Nephron progenitor cell (in vitro differentiated cells): Measurements from ENCODE around the gene EVA1C.

Source experiments
- DNase-seq: peaks from one replicate; pipeline ENCODE4 v3.0.0; 2021
- H3K27ac Mint-ChIP-seq: 2 replicates; pipeline ENCODE4 v1.8.0; 2021; ENCODE audit warnings: mild to moderate bottlenecking, moderate library complexity, mixed read lengths
- H3K27me3 Mint-ChIP-seq: 2 replicates; pipeline ENCODE4 v1.8.0; 2021; ENCODE audit warnings: mild to moderate bottlenecking, low read depth, mixed read lengths; ENCODE audit not compliant: poor library complexity
- H3K36me3 Mint-ChIP-seq: 2 replicates; pipeline ENCODE4 v1.8.0; 2021; ENCODE audit warnings: low read depth, mixed read lengths
- H3K4me1 Mint-ChIP-seq: 2 replicates; pipeline ENCODE4 v1.8.0; 2021; ENCODE audit warnings: mixed read lengths
- H3K4me3 Mint-ChIP-seq: 2 replicates; pipeline ENCODE4 v1.8.0; 2021; ENCODE audit warnings: mild to moderate bottlenecking, moderate library complexity, mixed read lengths
- H3K9me3 Mint-ChIP-seq: 2 replicates; pipeline ENCODE4 v1.8.0; 2021; ENCODE audit warnings: mild to moderate bottlenecking, moderate library complexity, mixed read lengths
- CTCF ChIP-seq: fragments of 200-600 bp; sonication (generic); IDR thresholded peaks from 2 replicates; pipeline ENCODE4 v1.5.0; 2021; ENCODE audit warnings: antibody characterized with exemption

EVA1C gene

GRCh38 chr21:32393677-32394001 lies 18.9 kb upstream of the EVA1C start:
- no peak for TF ChIP-seq CTCF
- H3K27me3 Mint-ChIP-seq, result peaks cover 38% of the 10 kb centered on the region
- no peak for DNase-seq
- peaks cover 41% of the 10 kb centered on the region for H3K9me3 Mint-ChIP-seq
- H3K4me3 Mint-ChIP-seq, result peak overlapping the region; percentile 92
- H3K36me3 Mint-ChIP-seq, result peaks cover 21% of the 10 kb centered on the region
- peaks cover 11% of the 10 kb centered on the region for H3K4me1 Mint-ChIP-seq
- H3K27ac Mint-ChIP-seq, result no peak overlapping the region

- peaks cover 38% of the 10 kb centered on the region for H3K27me3 Mint-ChIP-seq
- H3K27ac Mint-ChIP-seq, result no peak overlapping the region
- no peaks in the 10 kb centered on the region for H3K4me1 Mint-ChIP-seq
- H3K9me3 Mint-ChIP-seq, result no peaks in the 10 kb centered on the region
- DNase-seq, result peak; percentile 57
- peak; percentile 57 for TF ChIP-seq CTCF
- H3K36me3 Mint-ChIP-seq, result no peaks in the 10 kb centered on the region
- no peak overlapping the region for H3K4me3 Mint-ChIP-seq
Measured at GRCh38 chr21:32403201-32403777, 9.2 kb upstream of the EVA1C start.

GRCh38 chr21:32406405-32406804 lies 6.1 kb upstream of the EVA1C start:
- Mint-ChIP-seq H3K4me3 (no peak overlapping the region), H3K27me3 (peaks cover 43% of the 10 kb centered on the region), H3K36me3 (no peaks in the 10 kb centered on the region), H3K4me1 (no peaks in the 10 kb centered on the region), H3K9me3 (no peaks in the 10 kb centered on the region), H3K27ac (no peak overlapping the region)
- no peak for DNase-seq
- TF ChIP-seq CTCF, result no peak

- no peak for TF ChIP-seq CTCF
- no peak overlapping the region for H3K27ac Mint-ChIP-seq
- H3K27me3 Mint-ChIP-seq, result peaks cover 76% of the 10 kb centered on the region
Measured at GRCh38 chr21:32410291-32410690, 2.2 kb upstream of the EVA1C start.

GRCh38 chr21:32410916-32411315 lies 1.6 kb upstream of the EVA1C start:
- H3K27me3 Mint-ChIP-seq, result peaks cover 82% of the 10 kb centered on the region

More at GRCh38 chr21:32410291-32410690, 2.2 kb upstream of the EVA1C start:
- no peak for DNase-seq
- H3K4me1 Mint-ChIP-seq, result peaks cover 11% of the 10 kb centered on the region
- no peak overlapping the region for H3K4me3 Mint-ChIP-seq
- no peaks in the 10 kb centered on the region for H3K9me3 Mint-ChIP-seq
- no peaks in the 10 kb centered on the region for H3K36me3 Mint-ChIP-seq

More at GRCh38 chr21:32410916-32411315, 1.6 kb upstream of the EVA1C start:
- Mint-ChIP-seq H3K4me1 (peaks cover 16% of the 10 kb centered on the region), H3K9me3 (no peaks in the 10 kb centered on the region), H3K36me3 (no peaks in the 10 kb centered on the region), H3K4me3 (peak overlapping the region; percentile 64), H3K27ac (no peak overlapping the region)
- TF ChIP-seq CTCF, result no peak
- no peak for DNase-seq
